ENCODE measurements around the gene MSANTD2.
A peak's percentile ranks its signal among the peaks of the same experiment; 100 is the strongest.

Gene MSANTD2

GRCh38 chr11:124719534-124719933 is 80.7 kb downstream of the MSANTD2 start:
- DNase-seq = no peak
- no peak for ATAC-seq (replicated peaks)
- H3K27me3 Mint-ChIP-seq = peaks cover 56 to 95% of the 10 kb centered on the region in 2 donors
- H3K4me1 Mint-ChIP-seq (ENCODE audit: low read depth in 2 of 2) = peaks cover 13 to 18% of the 10 kb centered on the region in 2 donors
- H3K27ac Mint-ChIP-seq = no peak overlapping the region
- H3K9me3 Mint-ChIP-seq = no peaks in the 10 kb centered on the region
- H3K4me3 Mint-ChIP-seq = no peak overlapping the region
- no peaks in the 10 kb centered on the region for H3K36me3 Mint-ChIP-seq (ENCODE audit: insufficient read depth)

- Mint-ChIP-seq H3K27me3 (peaks cover 61 to 95% of the 10 kb centered on the region in 2 donors), H3K4me3 (peak overlapping the region in 1 of 2 donors; percentile 78), H3K9me3 (no peaks in the 10 kb centered on the region)
Observed at GRCh38 chr11:124718801-124719200, 81.4 kb downstream of the MSANTD2 start.

GRCh38 chr11:124717786-124718651 is 82.2 kb downstream of the MSANTD2 start:
- H3K27ac Mint-ChIP-seq = peak overlapping the region in 1 of 2 donors; percentile 36
- peak; percentile 6 to 21 (median 8) for DNase-seq
- peak; percentile 88 for ATAC-seq (replicated peaks)
- H3K4me1 Mint-ChIP-seq (ENCODE audit: low read depth in 2 of 2) = peaks cover 13 to 18% of the 10 kb centered on the region in 2 donors
- no peaks in the 10 kb centered on the region for H3K36me3 Mint-ChIP-seq (ENCODE audit: insufficient read depth)
- H3K9me3 Mint-ChIP-seq = no peaks in the 10 kb centered on the region
- peaks cover 67 to 95% of the 10 kb centered on the region in 2 donors for H3K27me3 Mint-ChIP-seq
- H3K4me3 Mint-ChIP-seq = peak overlapping the region; percentile 70 to 78

More at GRCh38 chr11:124718801-124719200, 81.4 kb downstream of the MSANTD2 start:
- DNase-seq (no peak), ATAC-seq (replicated peaks) (no peak)
- no peak overlapping the region for H3K27ac Mint-ChIP-seq
- H3K4me1 Mint-ChIP-seq (ENCODE audit: low read depth in 2 of 2) = peaks cover 13 to 18% of the 10 kb centered on the region in 2 donors
- H3K36me3 Mint-ChIP-seq (ENCODE audit: insufficient read depth) = no peaks in the 10 kb centered on the region

- peaks cover 62 to 94% of the 10 kb centered on the region in 2 donors for H3K27me3 Mint-ChIP-seq
- H3K27ac Mint-ChIP-seq = no peak overlapping the region
Observed at GRCh38 chr11:124717421-124717785, 82.8 kb downstream of the MSANTD2 start.

GRCh38 chr11:124716591-124716990 is 83.6 kb downstream of the MSANTD2 start:
- DNase-seq = no peak
- Mint-ChIP-seq H3K27me3 (peaks cover 54 to 94% of the 10 kb centered on the region in 2 donors), H3K4me3 (peak overlapping the region; percentile 18 to 26)

More at GRCh38 chr11:124717421-124717785, 82.8 kb downstream of the MSANTD2 start:
- H3K9me3 Mint-ChIP-seq = no peaks in the 10 kb centered on the region
- no peak for DNase-seq
- no peak for ATAC-seq (replicated peaks)
- H3K36me3 Mint-ChIP-seq (ENCODE audit: insufficient read depth) = no peaks in the 10 kb centered on the region
- peak overlapping the region; percentile 70 to 78 for H3K4me3 Mint-ChIP-seq
- H3K4me1 Mint-ChIP-seq (ENCODE audit: low read depth in 2 of 2) = peaks cover 13% of the 10 kb centered on the region in 2 donors

More at GRCh38 chr11:124716591-124716990, 83.6 kb downstream of the MSANTD2 start:
- no peak for ATAC-seq (replicated peaks)
- H3K27ac Mint-ChIP-seq = no peak overlapping the region
- H3K9me3 Mint-ChIP-seq = no peaks in the 10 kb centered on the region
- no peaks in the 10 kb centered on the region for H3K36me3 Mint-ChIP-seq (ENCODE audit: insufficient read depth)
- peaks cover 10 to 13% of the 10 kb centered on the region in 2 donors for H3K4me1 Mint-ChIP-seq (ENCODE audit: low read depth in 2 of 2)
